Transverse colon (tissue), 4 donors: ENCODE measurements around the gene ARHGAP22. TPM values are rescaled to one million over a fixed set of nuclear protein-coding genes. Genes with fewer than 3 reads are reported as not detected.

Experiments
- DNase-seq: peaks from one replicate; pipeline ENCODE4 v3.0.0-alpha.2; 2019
- H3K27ac ChIP-seq, 4 donors: fragments of 200-600 bp; sonication (generic); 2 replicates each; pipeline ENCODE4 v1.5.1; 2016 to 2018; ENCODE audit warnings: inconsistent platforms in 4 of 4
- H3K27me3 ChIP-seq: fragments of 200-600 bp; sonication (generic); 2 replicates; pipeline ENCODE4 v1.5.1; 2017; ENCODE audit warnings: inconsistent platforms
- H3K36me3 ChIP-seq, 4 donors: fragments of 200-600 bp; sonication (generic); 2 replicates each; pipeline ENCODE4 v1.5.1; 2017 to 2019; ENCODE audit warnings: inconsistent platforms in 4 of 4
- H3K4me1 ChIP-seq, 4 donors: fragments of 200-600 bp; sonication (generic); 2 replicates each; pipeline ENCODE4 v1.5.1; 2017 to 2020; ENCODE audit warnings: inconsistent platforms in 4 of 4
- H3K4me3 ChIP-seq, 4 donors: fragments of 200-600 bp; sonication (generic); 1 replicate in 1 of 4; 2 replicates in 3 of 4; pipeline versions ENCODE4 v1.5.1 to v1.6.1; 2017 to 2019; ENCODE audit warnings: inconsistent platforms in 4 of 4
- H3K9me3 ChIP-seq, 2 donors: fragments of 200-600 bp; sonication (generic); 2 replicates each; pipeline ENCODE4 v1.5.1; 2017 to 2019; ENCODE audit warnings: inconsistent platforms in 2 of 2
- CTCF ChIP-seq, 5 experiments: fragments of 200-600 bp in 3 of 5; fragments of 450-650 bp in 2 of 5; sonication (generic) in 3 of 5; IDR thresholded peaks; 1 replicate in 2 of 5; 2 replicates in 3 of 5; pipeline ENCODE4 v1.5.1; 2016 to 2017; ENCODE audit warnings: antibody characterized with exemption in 5 of 5, inconsistent platforms in 3 of 5, mild to moderate bottlenecking in 2 of 5, moderate library complexity in 1 of 5
- EP300 ChIP-seq: sonication (generic); formaldehyde crosslinking; IDR thresholded peaks from one replicate; pipeline ENCODE4 v1.6.1; 2017; ENCODE audit warnings: antibody characterized with exemption, low read depth
- POLR2A ChIP-seq: fragments of 450-650 bp; IDR thresholded peaks from one replicate; pipeline ENCODE4 v1.6.1; 2016; ENCODE audit warnings: antibody characterized with exemption, mild to moderate bottlenecking, moderate library complexity
- POLR2AphosphoS5 ChIP-seq, 3 donors: sonication (generic); formaldehyde crosslinking; IDR thresholded peaks; one replicate each; pipeline ENCODE4 v1.6.1; 2016; ENCODE audit warnings: antibody characterized with exemption in 3 of 3
- WGBS, 2 donors: methylation state at CpG; one replicate each; pipeline ENCODE4 v1.1.5; 2018; ENCODE audit warnings: low coverage in 1 of 2; 5-methylcytosine and 5-hydroxymethylcytosine counted together
- in situ Hi-C, 4 donors: fragments of 200-750 bp; cut with MboI; loops; one replicate each; pipeline versions ENCODE4 v1.15.0 to v1.15.1; 2017; ENCODE audit warnings: low sequenced_read_pairs in 3 of 4, low pct_ligation_motif_present in 1 of 4, low pct_unique_long_range_greater_than_20kb in 1 of 4
- intact Hi-C: fragments of 100-400 bp; cut with DNase I; formaldehyde crosslinking; loops from one replicate; pipeline ENCODE4 v1.15.1; 2023; ENCODE audit warnings: low total_unique reads
- total RNA-seq, 4 donors: library from RNA; depleted of rRNA; stranded (reverse); fragments of >200 nt; gene quantifications; one replicate each; pipeline ENCODE4 v1.1.0, GENCODE V29; 2016

The ARHGAP22 gene
- total RNA-seq, 4 donors from 2014 or later: 1.4 to 3.4 (median 1.7) TPM; not detected in 1

- intact Hi-C loops: no loop called here
- no peak overlapping the region for H3K27ac ChIP-seq
- in situ Hi-C loops: loop anchor here in 1 of 4 donors (25.0 kb wide), 1 partner anchor 175 kb away; no protein-coding TSS in a partner anchor
- WGBS, 2 donors: 89% methylated on average over 13 of the region's 13 CpGs; no CpG with 5 or more reads in 1 of the 2 donors
- no peak overlapping the region for H3K4me3 ChIP-seq
- H3K36me3 ChIP-seq: no peaks in the 10 kb centered on the region
- TF ChIP-seq POLR2A: no peak
- H3K9me3 ChIP-seq: no peaks in the 10 kb centered on the region
- no peaks in the 10 kb centered on the region for H3K27me3 ChIP-seq
- no peak for DNase-seq
- no peaks in the 10 kb centered on the region for H3K4me1 ChIP-seq
Measured at GRCh38 chr10:48536916-48537890, 67.7 kb downstream of the ARHGAP22 start.

- intact Hi-C loops (no loop called here), in situ Hi-C loops (loop anchor here in 1 of 4 donors (25.0 kb wide), 1 partner anchor 174 kb away; no protein-coding TSS in a partner anchor)
- Histone ChIP-seq H3K27ac (no peak overlapping the region), H3K4me1 (no peaks in the 10 kb centered on the region), H3K4me3 (no peak overlapping the region), H3K9me3 (no peaks in the 10 kb centered on the region), H3K36me3 (no peaks in the 10 kb centered on the region), H3K27me3 (no peaks in the 10 kb centered on the region)
- WGBS, 2 donors: 94% methylated on average over 3 of the region's 3 CpGs; no CpG with 5 or more reads in 1 of the 2 donors
- DNase-seq: no peak
- TF ChIP-seq CTCF (IDR thresholded peaks at IDR 0.05): no peak
- TF ChIP-seq POLR2A: no peak
- no peak for TF ChIP-seq EP300
- TF ChIP-seq POLR2AphosphoS5 (IDR thresholded peaks at IDR 0.05): no peak
Measured at GRCh38 chr10:48536156-48536500, 68.7 kb downstream of the ARHGAP22 start.

GRCh38 chr10:48535416-48536155 is 69.3 kb downstream of the ARHGAP22 start:
- no peak for DNase-seq
- WGBS, 2 donors: 83 to 90% methylated on average over 2 to 12 of the region's 12 CpGs
- TF ChIP-seq EP300 (no peak), CTCF (IDR thresholded peaks at IDR 0.05) (no peak), POLR2AphosphoS5 (IDR thresholded peaks at IDR 0.05) (no peak), POLR2A (no peak)
- intact Hi-C loops: no loop called here
- Histone ChIP-seq H3K27me3 (no peaks in the 10 kb centered on the region), H3K9me3 (no peaks in the 10 kb centered on the region), H3K4me3 (no peak overlapping the region), H3K4me1 (no peaks in the 10 kb centered on the region), H3K36me3 (no peaks in the 10 kb centered on the region), H3K27ac (no peak overlapping the region)
- in situ Hi-C loops: loop anchor here in 1 of 4 donors (25.0 kb wide), 1 partner anchor 173 kb away; no protein-coding TSS in a partner anchor

DNA sequence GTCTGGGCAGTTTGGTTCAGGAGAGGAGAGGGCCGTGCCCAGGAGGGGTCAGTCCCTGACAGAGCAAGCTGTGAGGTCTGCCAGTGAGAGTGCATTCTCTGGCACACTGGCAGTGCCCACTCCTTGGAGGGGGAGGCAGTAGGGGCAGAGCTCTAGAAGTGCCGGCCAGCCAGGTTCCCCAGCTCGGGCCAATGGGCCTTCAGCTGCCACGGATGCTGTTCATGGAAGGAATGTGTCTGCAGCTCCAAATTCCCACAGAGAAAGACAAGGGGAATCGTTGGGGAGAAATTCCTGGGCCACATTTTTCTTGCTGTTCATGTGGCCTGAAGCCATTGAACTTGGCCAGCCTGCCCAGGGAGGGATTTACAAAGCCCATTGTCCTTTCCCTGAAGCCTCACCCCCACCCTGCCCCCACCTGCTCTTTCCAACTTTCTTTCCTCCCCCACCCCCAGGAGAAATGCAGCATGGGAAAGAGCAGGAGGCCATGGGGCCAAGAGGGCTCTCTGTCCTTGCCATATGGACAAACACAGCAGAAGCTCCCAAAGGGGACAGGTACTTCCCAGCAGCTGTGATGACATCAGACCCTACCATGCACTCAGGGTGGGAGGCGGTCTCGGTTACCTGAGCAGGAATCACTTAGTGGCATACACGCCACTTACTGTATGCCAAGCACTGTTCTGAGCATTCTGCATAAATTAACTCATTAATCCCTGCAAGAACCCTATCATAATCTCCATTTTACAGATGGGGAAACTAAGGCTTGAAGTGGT is 70.7 kb downstream of the ARHGAP22 start:
- no peaks in the 10 kb centered on the region for H3K4me1 ChIP-seq
- H3K36me3 ChIP-seq: no peaks in the 10 kb centered on the region
- no peak overlapping the region for H3K4me3 ChIP-seq
- no peak overlapping the region for H3K27ac ChIP-seq
- H3K27me3 ChIP-seq: no peaks in the 10 kb centered on the region
- DNase-seq: no peak
- TF ChIP-seq CTCF (IDR thresholded peaks at IDR 0.05): no peak
- no peak for TF ChIP-seq EP300
- no peak for TF ChIP-seq POLR2A
- TF ChIP-seq POLR2AphosphoS5 (IDR thresholded peaks at IDR 0.05): no peak
- intact Hi-C loops (no loop called here), in situ Hi-C loops (loop anchor here in 1 of 4 donors (25.0 kb wide), 1 partner anchor 172 kb away; no protein-coding TSS in a partner anchor)
- 67% methylated on average over 8 of the region's 8 CpGs; no CpG with 5 or more reads in 1 of the 2 donors for WGBS, 2 donors
- no peaks in the 10 kb centered on the region for H3K9me3 ChIP-seq
